Stimulated activated CD8-positive, alpha-beta memory T cell treated with anti-CD3 and anti-CD28 coated beads, Interleukin-4, amount 100 ng/mL, for 24 hours (primary cell): ENCODE results near the gene ADAMTS10.
"Not testable (repeated sequence)": the region's sequence is repeated elsewhere in the genome, so short reads cannot be mapped to it uniquely, and the experiment has no call there.

Source experiments
- DNase-seq: peaks from one replicate; pipeline ENCODE4 v3.0.0-alpha.2; 2020; ENCODE audit warnings: low read depth

The ADAMTS10 gene

GRCh38 chr19:8592231-8593009 is 18.1 kb downstream of the ADAMTS10 start:
- peak; percentile 94 for DNase-seq

GRCh38 chr19:8589177-8589714 is 21.3 kb downstream of the ADAMTS10 start:
- no peak for DNase-seq

DNA sequence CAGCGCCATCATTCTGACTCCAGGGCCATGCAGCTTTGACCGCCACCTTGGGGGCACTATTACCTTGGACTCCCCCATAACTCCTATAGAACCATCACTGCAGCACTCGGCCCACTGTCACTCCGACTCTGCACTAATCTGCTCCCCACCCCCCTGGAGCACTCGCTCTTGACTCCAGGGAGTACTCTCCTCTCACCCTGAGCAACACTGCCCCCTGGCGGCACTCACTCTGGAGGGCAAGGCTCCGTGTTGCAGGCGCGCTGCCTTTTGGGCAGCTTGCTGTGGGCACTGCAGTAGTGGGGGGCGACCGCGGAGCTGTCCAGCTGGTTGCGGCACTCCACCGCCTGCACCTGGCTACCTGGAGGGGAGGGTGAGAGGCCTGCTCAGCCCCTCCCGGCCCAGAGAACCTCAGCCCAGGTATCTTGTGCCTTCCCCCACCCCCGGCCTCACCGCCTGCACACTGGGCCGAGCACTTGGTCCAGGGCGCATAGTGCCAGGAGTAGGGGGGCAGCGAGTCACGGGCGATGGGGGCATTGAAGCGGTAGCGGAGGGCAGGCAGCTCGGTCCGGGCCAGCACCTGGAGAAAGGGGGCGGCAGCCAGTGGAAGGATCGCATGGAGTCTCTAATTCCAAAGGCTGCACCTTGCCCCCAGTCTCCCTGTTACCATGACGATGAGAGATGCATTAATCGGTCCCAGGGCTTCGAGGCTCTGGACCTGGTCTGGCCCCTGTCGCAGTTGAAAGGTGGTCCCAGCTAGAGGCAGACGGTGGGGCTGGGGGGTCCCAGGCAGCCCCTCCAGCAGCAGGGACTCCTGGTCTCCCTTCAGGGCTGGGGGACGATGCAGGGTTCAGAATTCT is 24.4 kb downstream of the ADAMTS10 start:
- DNase-seq: no peak

- DNase-seq: no peak
Observed at GRCh38 chr19:8584965-8585893, 25.3 kb downstream of the ADAMTS10 start.

DNA sequence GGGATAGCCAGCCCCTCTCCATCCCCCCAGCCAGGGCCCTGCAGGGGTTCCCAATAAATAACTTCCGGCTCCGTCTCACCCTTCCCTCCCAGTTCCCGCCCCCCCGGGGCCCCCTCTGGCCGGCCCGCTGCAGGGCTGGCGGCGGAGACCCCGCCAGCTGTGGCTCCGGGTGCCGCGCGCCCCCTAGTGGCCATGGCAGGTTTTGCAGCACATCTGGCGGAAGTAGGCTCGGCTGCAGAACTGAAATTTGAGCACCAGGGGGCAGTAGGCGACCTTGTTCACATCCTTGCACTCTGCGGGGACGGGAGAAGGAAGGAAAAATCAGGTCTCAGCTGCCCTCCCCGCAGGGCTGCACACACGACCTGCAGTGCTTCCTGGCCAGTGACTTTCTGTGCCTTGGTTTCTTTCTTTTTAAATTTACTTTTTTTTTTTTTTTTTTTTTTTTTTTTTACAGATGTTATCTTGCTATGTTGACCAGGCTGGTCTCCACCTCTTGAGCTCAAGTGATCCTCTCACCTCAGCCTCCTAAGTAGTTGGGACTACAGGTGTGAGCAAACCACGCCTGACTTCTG is 29.7 kb downstream of the ADAMTS10 start:
- DNase-seq: peak; percentile 74

GRCh38 chr19:8578642-8579265 is 31.8 kb downstream of the ADAMTS10 start:
- peak; percentile 75 for DNase-seq

DNA sequence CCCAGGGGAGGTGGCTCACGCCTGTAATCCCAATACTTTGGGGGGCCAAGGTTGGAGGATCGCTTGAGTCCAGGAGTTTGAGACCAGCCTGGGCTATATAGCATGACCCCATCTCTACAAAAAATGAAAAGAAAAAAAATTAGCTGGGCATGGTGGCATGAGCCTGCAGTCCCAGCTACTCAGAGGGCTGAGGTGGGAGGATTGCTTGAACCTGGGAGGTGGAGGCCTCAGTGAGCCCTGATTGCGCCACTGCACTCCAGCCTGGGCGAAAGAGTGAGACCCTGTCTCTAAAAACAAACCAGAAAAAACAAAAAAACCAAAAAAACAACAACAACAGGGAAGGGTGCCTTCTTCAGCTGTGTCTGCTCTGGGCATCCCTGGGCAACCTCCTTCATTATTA is 32.8 kb downstream of the ADAMTS10 start:
- DNase-seq: no peak

DNA sequence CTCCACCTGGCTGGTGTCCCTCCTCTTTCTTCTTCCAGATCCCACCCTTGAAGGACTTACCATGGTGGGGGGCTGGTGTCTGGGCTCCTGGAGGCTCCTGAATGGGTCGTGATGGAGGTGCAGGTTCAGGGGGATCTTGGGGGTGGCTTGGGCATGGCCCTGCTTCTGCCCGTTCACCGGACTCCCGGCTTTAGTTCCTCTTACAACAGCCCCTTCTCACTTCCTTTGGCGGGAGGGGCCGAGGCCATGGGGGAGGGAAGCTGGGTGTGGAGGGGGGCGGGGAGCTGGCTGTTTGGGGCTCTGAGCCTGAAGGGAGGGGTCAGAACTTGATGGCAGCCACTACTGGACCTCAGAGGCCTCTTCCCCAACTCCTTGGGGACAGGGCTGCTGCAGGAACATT is 33.3 kb downstream of the ADAMTS10 start, which contains the start of gene MYO1F:
TSS of gene MYO1F (minus strand) at position 196 of the 400 bp plus-strand sequence. CDS start at position 63, 133 bp downstream.
- DNase-seq: no peak

- DNase-seq: no peak
Observed at GRCh38 chr19:8576273-8576993, 34.1 kb downstream of the ADAMTS10 start.

DNA sequence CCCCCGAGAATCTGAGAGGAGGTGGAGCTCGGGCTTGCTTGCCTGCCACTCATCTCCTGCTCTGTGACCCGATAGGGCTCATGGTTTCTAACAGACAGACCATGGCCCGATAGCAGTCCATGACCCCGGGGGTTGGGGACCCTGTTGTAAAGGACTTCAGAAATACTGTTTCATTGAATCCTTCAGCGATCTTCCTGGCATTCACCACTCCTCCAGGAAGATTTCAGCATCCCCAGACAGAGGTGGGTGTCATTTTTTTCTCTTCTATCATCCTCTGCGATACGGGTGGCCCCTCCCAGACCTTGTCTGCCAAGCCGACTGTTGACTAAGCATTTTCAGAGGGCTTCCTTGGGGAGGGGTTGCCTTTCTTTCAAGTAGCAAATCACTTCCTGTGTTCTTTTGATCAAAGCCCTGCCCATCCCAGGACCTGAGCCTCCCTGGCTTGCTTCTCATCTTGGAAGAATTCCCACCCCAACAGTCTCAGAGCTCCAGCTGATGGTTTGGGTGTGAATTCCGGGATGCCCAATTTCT is 35.0 kb downstream of the ADAMTS10 start:
- no peak for DNase-seq

DNA sequence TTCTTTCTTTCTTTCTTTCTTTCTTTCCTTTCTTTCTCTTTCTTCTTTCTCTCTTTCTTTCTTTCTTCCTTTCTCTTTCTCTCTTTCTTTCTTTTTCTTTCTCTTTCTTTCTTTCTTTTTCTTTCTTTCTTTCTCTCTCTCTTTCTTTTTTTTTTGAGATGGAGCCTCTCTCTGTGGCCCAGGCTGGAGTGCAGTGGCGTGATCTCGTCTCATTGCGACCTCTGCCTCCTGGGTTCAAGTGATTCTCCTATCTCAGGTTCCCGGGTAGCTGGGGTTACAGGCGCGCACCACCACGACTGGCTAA is 35.9 kb downstream of the ADAMTS10 start:
- DNase-seq: not testable (repeated sequence)

GRCh38 chr19:8573316-8573715 is 37.2 kb downstream of the ADAMTS10 start:
- DNase-seq: no peak

GRCh38 chr19:8571006-8571411 is 39.5 kb downstream of the ADAMTS10 start:
- DNase-seq: no peak

GRCh38 chr19:8569066-8569771 is 41.3 kb downstream of the ADAMTS10 start:
- DNase-seq: peak; percentile 64

- no peak for DNase-seq
Observed at GRCh38 chr19:8567522-8568172, 42.9 kb downstream of the ADAMTS10 start.

DNA sequence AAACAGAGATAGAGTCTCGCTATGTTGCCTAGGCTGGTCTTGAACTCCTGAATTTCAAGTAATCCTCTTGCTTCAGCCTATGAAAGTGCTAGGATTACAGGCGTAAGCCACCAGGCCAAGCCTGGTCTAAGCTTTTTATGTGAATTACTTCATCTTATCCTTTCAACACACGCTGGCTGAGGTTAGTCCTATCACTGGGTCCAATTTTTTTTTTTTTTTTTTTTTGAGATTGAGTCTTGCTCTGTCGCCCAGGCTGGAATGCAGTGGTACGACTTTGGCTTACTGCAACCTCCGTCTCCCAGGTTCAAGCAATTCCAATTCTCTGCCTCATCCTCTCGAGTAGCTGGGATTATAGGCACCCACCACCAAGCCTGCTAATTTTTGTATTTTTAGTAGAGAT is 43.7 kb downstream of the ADAMTS10 start:
- DNase-seq: no peak

DNA sequence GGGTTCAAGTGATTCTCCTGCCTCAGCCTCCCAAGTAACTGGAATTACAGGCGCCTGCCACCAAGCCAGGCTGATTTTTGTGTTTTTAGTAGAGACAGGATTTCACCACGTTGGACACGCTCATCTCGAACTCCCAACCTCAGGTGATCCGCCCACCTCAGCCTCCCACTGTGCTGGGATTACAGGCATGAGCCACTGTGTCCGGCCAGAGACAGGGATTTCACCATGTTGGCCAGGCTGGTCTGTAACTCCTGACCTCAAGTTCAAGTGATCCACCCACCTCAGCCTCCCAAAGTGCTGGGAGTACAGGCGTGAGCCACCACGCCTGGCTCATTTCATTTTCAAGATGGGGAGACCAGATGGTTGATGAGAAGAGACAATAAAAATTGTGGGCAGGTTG is 45.6 kb downstream of the ADAMTS10 start:
- DNase-seq: not testable (repeated sequence)

- no peak for DNase-seq
Observed at GRCh38 chr19:8561075-8561764, 49.3 kb downstream of the ADAMTS10 start.
